GM23338 (cell line): ENCODE data around the gene ABHD12. TPM values are rescaled to one million over a fixed set of nuclear protein-coding genes. Genes with fewer than 3 reads are reported as not detected.

Experiments used
- ATAC-seq: fragments of 200-7000 bp; cut with Tn5 transposase; 3 replicates; pipeline ENCODE4 v1.9.1; 2020
- DNase-seq: peaks from one replicate; pipeline ENCODE4 v3.0.0-alpha.2; 2015; ENCODE audit warnings: low spot score
- H2AFZ ChIP-seq: fragments of 200-600 bp; sonication (generic); 2 replicates; pipeline ENCODE4 v1.8.0; 2016; ENCODE audit warnings: antibody characterized with exemption, mild to moderate bottlenecking, moderate library complexity
- H3F3A ChIP-seq: fragments of 200-600 bp; sonication (generic); replicated peaks from 2 replicates; pipeline ENCODE4 v1.8.0; 2017; ENCODE audit warnings: antibody characterized with exemption, mixed run types, low read depth
- H3K27ac ChIP-seq: fragments of 200-600 bp; sonication (generic); 2 replicates; pipeline ENCODE4 v1.6.1; 2016; ENCODE audit warnings: low read depth
- H3K27me3 ChIP-seq: fragments of 200-600 bp; sonication (generic); 2 replicates; pipeline ENCODE4 v1.8.0; 2016; ENCODE audit warnings: mild to moderate bottlenecking, mixed run types, moderate library complexity; ENCODE audit not compliant: insufficient read depth
- H3K36me3 ChIP-seq: fragments of 200-600 bp; sonication (generic); 2 replicates; pipeline ENCODE4 v1.8.0; 2016; ENCODE audit warnings: mild to moderate bottlenecking; ENCODE audit not compliant: insufficient read depth
- H3K4me1 ChIP-seq: fragments of 200-600 bp; sonication (generic); 2 replicates; pipeline ENCODE4 v1.8.0; 2016; ENCODE audit warnings: mild to moderate bottlenecking, moderate library complexity; ENCODE audit not compliant: insufficient read depth
- H3K4me2 ChIP-seq: fragments of 200-600 bp; sonication (generic); 2 replicates; pipeline ENCODE4 v1.7.1; 2017; ENCODE audit warnings: mixed run types
- H3K4me3 ChIP-seq: fragments of 200-600 bp; sonication (generic); 2 replicates; pipeline ENCODE4 v1.6.1; 2016; ENCODE audit warnings: mixed run types
- H3K79me2 ChIP-seq: fragments of 200-600 bp; sonication (generic); replicated peaks from 2 replicates; pipeline ENCODE4 v1.8.0; 2017; ENCODE audit warnings: mild to moderate bottlenecking; ENCODE audit not compliant: insufficient read depth
- H3K9me2 ChIP-seq: fragments of 200-600 bp; sonication (generic); 2 replicates; pipeline ENCODE4 v1.8.0; 2017; ENCODE audit not compliant: insufficient read depth
- H4K20me1 ChIP-seq: fragments of 200-600 bp; sonication (generic); replicated peaks from 2 replicates; pipeline ENCODE4 v1.8.0; 2017; ENCODE audit warnings: mild to moderate bottlenecking; ENCODE audit not compliant: insufficient read depth
- H3K27ac Mint-ChIP-seq: 2 replicates; pipeline ENCODE4 v1.8.0; 2020; ENCODE audit warnings: inconsistent platforms, mild to moderate bottlenecking, moderate library complexity, mixed read lengths
- H3K27me3 Mint-ChIP-seq: 3 replicates; pipeline ENCODE4 v1.8.0; 2022; ENCODE audit warnings: low read depth, mild to moderate bottlenecking, moderate library complexity, mixed read lengths, inconsistent platforms; ENCODE audit not compliant: insufficient read depth, poor library complexity
- H3K36me3 Mint-ChIP-seq: 3 replicates; pipeline ENCODE4 v1.8.0; 2021; ENCODE audit warnings: low read depth, mild to moderate bottlenecking, inconsistent platforms, moderate library complexity, mixed read lengths
- H3K4me1 Mint-ChIP-seq: 3 replicates; pipeline ENCODE4 v1.8.0; 2020; ENCODE audit warnings: mild to moderate bottlenecking, inconsistent platforms, mixed read lengths
- H3K4me3 Mint-ChIP-seq: 3 replicates; pipeline ENCODE4 v1.8.0; 2021; ENCODE audit warnings: moderate library complexity, mild to moderate bottlenecking, inconsistent platforms, mixed read lengths
- H3K9me3 Mint-ChIP-seq: 3 replicates; pipeline ENCODE4 v1.8.0; 2020; ENCODE audit warnings: moderate library complexity, mild to moderate bottlenecking, inconsistent platforms, mixed read lengths
- CREB1 ChIP-seq: fragments of 250-450 bp; sonication (Bioruptor Pico); IDR thresholded peaks from 2 replicates; pipeline ENCODE4 v1.5.0; 2020; ENCODE audit warnings: low read depth, mild to moderate bottlenecking, moderate library complexity
- CTCF ChIP-seq, 2 experiments: fragments of 200-600 bp in 1 of 2; sonication (generic) in 1 of 2; conservative IDR thresholded peaks; 2 replicates each; pipeline versions ENCODE4 v1.5.1 to v1.6.1; 2016 to 2017; ENCODE audit warnings: antibody characterized with exemption in 2 of 2, low read depth in 2 of 2, mild to moderate bottlenecking in 2 of 2, moderate library complexity in 1 of 2
- ETS1 ChIP-seq: IDR thresholded peaks from 2 replicates; pipeline ENCODE4 v1.6.1; 2016; ENCODE audit warnings: antibody characterized with exemption
- EZH2 ChIP-seq: fragments of 200-600 bp; sonication (generic); IDR thresholded peaks from one replicate; pipeline ENCODE4 v1.8.0; 2017; ENCODE audit warnings: antibody characterized with exemption, mild to moderate bottlenecking, low read depth; ENCODE audit not compliant: unreplicated experiment
- EZH2phosphoT487 ChIP-seq: fragments of 200-600 bp; sonication (generic); IDR thresholded peaks from one replicate; pipeline ENCODE4 v1.8.1; 2018; ENCODE audit warnings: antibody characterized with exemption; ENCODE audit not compliant: unreplicated experiment
- JUNB ChIP-seq: IDR thresholded peaks from one replicate; pipeline ENCODE4 v1.6.1; 2016; ENCODE audit warnings: antibody characterized with exemption; ENCODE audit not compliant: unreplicated experiment
- NANOG ChIP-seq: IDR thresholded peaks from 2 replicates; pipeline ENCODE4 v1.6.1; 2016; ENCODE audit warnings: antibody characterized with exemption, borderline replicate concordance
- POLR2AphosphoS5 ChIP-seq: IDR thresholded peaks from 2 replicates; pipeline ENCODE4 v1.6.1; 2016; ENCODE audit warnings: antibody characterized with exemption, low read depth
- STAT1 ChIP-seq: IDR thresholded peaks from one replicate; pipeline ENCODE4 v1.6.1; 2016; ENCODE audit warnings: antibody characterized with exemption; ENCODE audit not compliant: unreplicated experiment
- ZNF114 ChIP-seq: fragments of 250-450 bp; sonication (Bioruptor Pico); IDR thresholded peaks from 2 replicates; pipeline ENCODE4 v1.5.0; 2020; ENCODE audit warnings: mild to moderate bottlenecking, moderate library complexity
- ZNF331 ChIP-seq: fragments of 250-450 bp; sonication (Bioruptor Pico); IDR thresholded peaks from 2 replicates; pipeline ENCODE4 v1.5.0; 2020; ENCODE audit warnings: low read depth, mild to moderate bottlenecking, moderate library complexity
- polyA plus RNA-seq: library from polyadenylated mRNA; unstranded; fragments of >200 nt; fragmentation: Nextera tagmentation; extraction: Ambion mirVana; gene quantifications from 2 replicates; pipeline ENCODE4 v1.2.1, GENCODE V29; 2016
- total RNA-seq: library from RNA; depleted of rRNA; stranded (reverse); fragments of >200 nt; shearing (Covaris generic); gene quantifications from 2 replicates; pipeline ENCODE4 v1.2.3, GENCODE V29; 2014
- TF ChIP-seq, protein P1 (sequence below): IDR thresholded peaks from one replicate; pipeline ENCODE4 v1.6.1; 2018; ENCODE audit warnings: antibody characterized with exemption; ENCODE audit not compliant: unreplicated experiment
- TF ChIP-seq, protein P2 (sequence below): fragments of 250-450 bp; sonication (Bioruptor Pico); IDR thresholded peaks from 2 replicates; pipeline ENCODE4 v1.5.0; 2020; ENCODE audit warnings: mild to moderate bottlenecking, moderate library complexity

The ABHD12 gene
- total and polyA plus RNA-seq, 2 experiments from 2014 or later = 40.2 to 57.8 TPM

GRCh38 chr20:25276533-25277050 lies 114.0 kb downstream of the ABHD12 start:
- Histone ChIP-seq H3K27ac (no peak overlapping the region), H3K27me3 (no peaks in the 10 kb centered on the region), H3K4me1 (no peaks in the 10 kb centered on the region), H3K4me2 (no peak overlapping the region), H3K79me2 (no peaks in the 10 kb centered on the region), H3K4me3 (no peak overlapping the region), H2AFZ (no peak overlapping the region), H3F3A (no peaks in the 10 kb centered on the region), H3K9me2 (no peaks in the 10 kb centered on the region), H3K36me3 (no peaks in the 10 kb centered on the region; the same call in 1 of the 2 replicates), H4K20me1 (no peaks in the 10 kb centered on the region)
- TF ChIP-seq CTCF (conservative IDR thresholded peaks at IDR 0.05; ENCODE audit: low read depth in 2 of 2) = no peak
- TF ChIP-seq EZH2phosphoT487 = no peak
- no peak for TF ChIP-seq ETS1
- TF ChIP-seq NANOG = no peak
- TF ChIP-seq, protein P1, sequence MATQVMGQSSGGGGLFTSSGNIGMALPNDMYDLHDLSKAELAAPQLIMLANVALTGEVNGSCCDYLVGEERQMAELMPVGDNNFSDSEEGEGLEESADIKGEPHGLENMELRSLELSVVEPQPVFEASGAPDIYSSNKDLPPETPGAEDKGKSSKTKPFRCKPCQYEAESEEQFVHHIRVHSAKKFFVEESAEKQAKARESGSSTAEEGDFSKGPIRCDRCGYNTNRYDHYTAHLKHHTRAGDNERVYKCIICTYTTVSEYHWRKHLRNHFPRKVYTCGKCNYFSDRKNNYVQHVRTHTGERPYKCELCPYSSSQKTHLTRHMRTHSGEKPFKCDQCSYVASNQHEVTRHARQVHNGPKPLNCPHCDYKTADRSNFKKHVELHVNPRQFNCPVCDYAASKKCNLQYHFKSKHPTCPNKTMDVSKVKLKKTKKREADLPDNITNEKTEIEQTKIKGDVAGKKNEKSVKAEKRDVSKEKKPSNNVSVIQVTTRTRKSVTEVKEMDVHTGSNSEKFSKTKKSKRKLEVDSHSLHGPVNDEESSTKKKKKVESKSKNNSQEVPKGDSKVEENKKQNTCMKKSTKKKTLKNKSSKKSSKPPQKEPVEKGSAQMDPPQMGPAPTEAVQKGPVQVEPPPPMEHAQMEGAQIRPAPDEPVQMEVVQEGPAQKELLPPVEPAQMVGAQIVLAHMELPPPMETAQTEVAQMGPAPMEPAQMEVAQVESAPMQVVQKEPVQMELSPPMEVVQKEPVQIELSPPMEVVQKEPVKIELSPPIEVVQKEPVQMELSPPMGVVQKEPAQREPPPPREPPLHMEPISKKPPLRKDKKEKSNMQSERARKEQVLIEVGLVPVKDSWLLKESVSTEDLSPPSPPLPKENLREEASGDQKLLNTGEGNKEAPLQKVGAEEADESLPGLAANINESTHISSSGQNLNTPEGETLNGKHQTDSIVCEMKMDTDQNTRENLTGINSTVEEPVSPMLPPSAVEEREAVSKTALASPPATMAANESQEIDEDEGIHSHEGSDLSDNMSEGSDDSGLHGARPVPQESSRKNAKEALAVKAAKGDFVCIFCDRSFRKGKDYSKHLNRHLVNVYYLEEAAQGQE = no peak
- TF ChIP-seq ZNF114 (CRISPR knock-in tag) = no peak
- no peak for TF ChIP-seq JUNB
- no peak for TF ChIP-seq STAT1
- no peak for TF ChIP-seq CREB1 (CRISPR knock-in tag)
- TF ChIP-seq ZNF331 (CRISPR knock-in tag) = no peak
- TF ChIP-seq, protein P2, sequence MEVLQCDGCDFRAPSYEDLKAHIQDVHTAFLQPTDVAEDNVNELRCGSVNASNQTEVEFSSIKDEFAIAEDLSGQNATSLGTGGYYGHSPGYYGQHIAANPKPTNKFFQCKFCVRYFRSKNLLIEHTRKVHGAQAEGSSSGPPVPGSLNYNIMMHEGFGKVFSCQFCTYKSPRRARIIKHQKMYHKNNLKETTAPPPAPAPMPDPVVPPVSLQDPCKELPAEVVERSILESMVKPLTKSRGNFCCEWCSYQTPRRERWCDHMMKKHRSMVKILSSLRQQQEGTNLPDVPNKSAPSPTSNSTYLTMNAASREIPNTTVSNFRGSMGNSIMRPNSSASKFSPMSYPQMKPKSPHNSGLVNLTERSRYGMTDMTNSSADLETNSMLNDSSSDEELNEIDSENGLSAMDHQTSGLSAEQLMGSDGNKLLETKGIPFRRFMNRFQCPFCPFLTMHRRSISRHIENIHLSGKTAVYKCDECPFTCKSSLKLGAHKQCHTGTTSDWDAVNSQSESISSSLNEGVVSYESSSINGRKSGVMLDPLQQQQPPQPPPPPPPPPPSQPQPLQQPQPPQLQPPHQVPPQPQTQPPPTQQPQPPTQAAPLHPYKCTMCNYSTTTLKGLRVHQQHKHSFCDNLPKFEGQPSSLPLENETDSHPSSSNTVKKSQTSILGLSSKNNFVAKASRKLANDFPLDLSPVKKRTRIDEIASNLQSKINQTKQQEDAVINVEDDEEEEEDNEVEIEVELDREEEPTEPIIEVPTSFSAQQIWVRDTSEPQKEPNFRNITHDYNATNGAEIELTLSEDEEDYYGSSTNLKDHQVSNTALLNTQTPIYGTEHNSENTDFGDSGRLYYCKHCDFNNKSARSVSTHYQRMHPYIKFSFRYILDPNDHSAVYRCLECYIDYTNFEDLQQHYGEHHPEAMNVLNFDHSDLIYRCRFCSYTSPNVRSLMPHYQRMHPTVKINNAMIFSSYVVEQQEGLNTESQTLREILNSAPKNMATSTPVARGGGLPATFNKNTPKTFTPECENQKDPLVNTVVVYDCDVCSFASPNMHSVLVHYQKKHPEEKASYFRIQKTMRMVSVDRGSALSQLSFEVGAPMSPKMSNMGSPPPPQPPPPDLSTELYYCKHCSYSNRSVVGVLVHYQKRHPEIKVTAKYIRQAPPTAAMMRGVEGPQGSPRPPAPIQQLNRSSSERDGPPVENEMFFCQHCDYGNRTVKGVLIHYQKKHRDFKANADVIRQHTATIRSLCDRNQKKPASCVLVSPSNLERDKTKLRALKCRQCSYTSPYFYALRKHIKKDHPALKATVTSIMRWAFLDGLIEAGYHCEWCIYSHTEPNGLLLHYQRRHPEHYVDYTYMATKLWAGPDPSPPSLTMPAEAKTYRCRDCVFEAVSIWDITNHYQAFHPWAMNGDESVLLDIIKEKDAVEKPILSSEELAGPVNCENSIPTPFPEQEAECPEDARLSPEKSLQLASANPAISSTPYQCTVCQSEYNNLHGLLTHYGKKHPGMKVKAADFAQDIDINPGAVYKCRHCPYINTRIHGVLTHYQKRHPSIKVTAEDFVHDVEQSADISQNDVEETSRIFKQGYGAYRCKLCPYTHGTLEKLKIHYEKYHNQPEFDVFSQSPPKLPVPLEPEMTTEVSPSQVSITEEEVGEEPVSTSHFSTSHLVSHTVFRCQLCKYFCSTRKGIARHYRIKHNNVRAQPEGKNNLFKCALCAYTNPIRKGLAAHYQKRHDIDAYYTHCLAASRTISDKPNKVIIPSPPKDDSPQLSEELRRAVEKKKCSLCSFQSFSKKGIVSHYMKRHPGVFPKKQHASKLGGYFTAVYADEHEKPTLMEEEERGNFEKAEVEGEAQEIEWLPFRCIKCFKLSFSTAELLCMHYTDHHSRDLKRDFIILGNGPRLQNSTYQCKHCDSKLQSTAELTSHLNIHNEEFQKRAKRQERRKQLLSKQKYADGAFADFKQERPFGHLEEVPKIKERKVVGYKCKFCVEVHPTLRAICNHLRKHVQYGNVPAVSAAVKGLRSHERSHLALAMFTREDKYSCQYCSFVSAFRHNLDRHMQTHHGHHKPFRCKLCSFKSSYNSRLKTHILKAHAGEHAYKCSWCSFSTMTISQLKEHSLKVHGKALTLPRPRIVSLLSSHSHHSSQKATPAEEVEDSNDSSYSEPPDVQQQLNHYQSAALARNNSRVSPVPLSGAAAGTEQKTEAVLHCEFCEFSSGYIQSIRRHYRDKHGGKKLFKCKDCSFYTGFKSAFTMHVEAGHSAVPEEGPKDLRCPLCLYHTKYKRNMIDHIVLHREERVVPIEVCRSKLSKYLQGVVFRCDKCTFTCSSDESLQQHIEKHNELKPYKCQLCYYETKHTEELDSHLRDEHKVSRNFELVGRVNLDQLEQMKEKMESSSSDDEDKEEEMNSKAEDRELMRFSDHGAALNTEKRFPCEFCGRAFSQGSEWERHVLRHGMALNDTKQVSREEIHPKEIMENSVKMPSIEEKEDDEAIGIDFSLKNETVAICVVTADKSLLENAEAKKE (CRISPR knock-in tag) = no peak
- no peak for TF ChIP-seq EZH2
- no peak for TF ChIP-seq POLR2AphosphoS5
- H3K27ac Mint-ChIP-seq = no peak overlapping the region
- DNase-seq (no peak), ATAC-seq (no peak)
- no peak overlapping the region for H3K4me3 Mint-ChIP-seq
- H3K36me3 Mint-ChIP-seq = peaks cover 28% of the 10 kb centered on the region
- no peaks in the 10 kb centered on the region for H3K9me3 Mint-ChIP-seq
- H3K27me3 Mint-ChIP-seq = peaks cover 10% of the 10 kb centered on the region
- H3K4me1 Mint-ChIP-seq = no peaks in the 10 kb centered on the region
